ENCODE results near the gene MORN1. TPM values are rescaled to one million over a fixed set of nuclear protein-coding genes. Genes with fewer than 3 reads are reported as not detected.

The MORN1 gene
- total and polyA plus RNA-seq, 12 donors = 1.2 to 7.6 (median 5.2) TPM

DNA sequence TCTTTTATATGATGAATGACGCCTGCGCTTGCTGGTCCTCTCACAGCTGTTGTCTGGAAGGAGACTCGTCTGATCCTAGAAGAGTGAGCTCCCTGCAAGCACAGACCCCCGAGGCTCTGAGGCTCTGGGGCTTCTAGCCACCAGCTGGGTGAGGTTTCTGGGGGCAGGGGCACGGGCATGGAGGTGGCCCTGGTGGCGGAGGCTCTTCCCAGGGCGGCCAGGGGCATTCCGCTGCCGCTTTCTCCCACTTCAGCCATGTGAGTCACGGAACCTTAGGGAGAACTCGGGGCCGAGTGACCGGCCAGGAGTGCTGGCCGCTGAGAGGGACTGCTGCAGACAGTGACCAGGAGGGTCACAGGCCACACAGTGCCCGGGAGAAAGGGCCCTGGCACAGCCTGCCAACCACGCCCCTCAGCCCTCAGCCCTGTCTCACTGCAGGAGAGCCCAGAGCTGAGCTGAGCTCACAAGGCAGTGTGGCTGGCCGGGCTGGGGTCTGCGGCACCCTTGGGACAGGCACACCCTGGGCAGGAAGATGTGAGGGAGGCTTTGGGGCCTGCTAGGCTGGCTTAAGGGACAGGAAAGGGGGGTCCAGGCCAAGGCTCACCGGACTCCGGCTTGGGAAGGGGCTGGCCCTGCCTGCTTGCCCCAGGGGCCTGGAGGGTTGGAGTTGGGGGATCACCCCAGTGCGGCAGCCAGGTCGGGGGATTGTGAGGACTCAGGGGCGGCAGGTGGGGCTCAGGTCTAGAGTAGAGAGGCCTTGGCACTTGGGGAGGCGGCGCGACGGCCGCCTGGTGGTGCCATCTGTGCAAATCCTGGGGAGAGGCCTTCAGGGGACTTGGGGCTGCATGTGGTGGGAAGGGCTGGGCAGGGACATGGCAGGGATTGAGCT, 35.7 kb downstream of the MORN1 start:
- H3K27me3 ChIP-seq = no peaks in the 10 kb centered on the region
- H3K9me3 ChIP-seq = no peaks in the 10 kb centered on the region
- H3K36me3 ChIP-seq = no peaks in the 10 kb centered on the region
- 89 to 92% methylated on average over 28 of the region's 28 CpGs for WGBS, 2 donors
- H3K4me1 ChIP-seq = peaks cover 0 to 12% (median 7%) of the 10 kb centered on the region in 9 donors
- no peak overlapping the region for H3K27ac ChIP-seq
- TF ChIP-seq, protein P1, sequence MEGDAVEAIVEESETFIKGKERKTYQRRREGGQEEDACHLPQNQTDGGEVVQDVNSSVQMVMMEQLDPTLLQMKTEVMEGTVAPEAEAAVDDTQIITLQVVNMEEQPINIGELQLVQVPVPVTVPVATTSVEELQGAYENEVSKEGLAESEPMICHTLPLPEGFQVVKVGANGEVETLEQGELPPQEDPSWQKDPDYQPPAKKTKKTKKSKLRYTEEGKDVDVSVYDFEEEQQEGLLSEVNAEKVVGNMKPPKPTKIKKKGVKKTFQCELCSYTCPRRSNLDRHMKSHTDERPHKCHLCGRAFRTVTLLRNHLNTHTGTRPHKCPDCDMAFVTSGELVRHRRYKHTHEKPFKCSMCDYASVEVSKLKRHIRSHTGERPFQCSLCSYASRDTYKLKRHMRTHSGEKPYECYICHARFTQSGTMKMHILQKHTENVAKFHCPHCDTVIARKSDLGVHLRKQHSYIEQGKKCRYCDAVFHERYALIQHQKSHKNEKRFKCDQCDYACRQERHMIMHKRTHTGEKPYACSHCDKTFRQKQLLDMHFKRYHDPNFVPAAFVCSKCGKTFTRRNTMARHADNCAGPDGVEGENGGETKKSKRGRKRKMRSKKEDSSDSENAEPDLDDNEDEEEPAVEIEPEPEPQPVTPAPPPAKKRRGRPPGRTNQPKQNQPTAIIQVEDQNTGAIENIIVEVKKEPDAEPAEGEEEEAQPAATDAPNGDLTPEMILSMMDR (IDR thresholded peaks at IDR 0.05) = no peak
- intact Hi-C loops (cut with DNase I) = no loop called here
- H3K4me3 ChIP-seq = no peak overlapping the region
- DNase-seq (peak in 1 of 2 donors; percentile 6), ATAC-seq (no peak)

GRCh38 chr1:2354511-2355372, 36.6 kb downstream of the MORN1 start:
- whole genome bisulfite sequencing, 2 donors = 67 to 71% methylated on average over 37 to 38 of the region's 38 CpGs
- H3K4me1 ChIP-seq = peaks cover 0 to 12% (median 7%) of the 10 kb centered on the region in 9 donors
- ATAC-seq (no peak), DNase-seq (peak in 1 of 2 donors; percentile 8)
- H3K9me3 ChIP-seq = no peaks in the 10 kb centered on the region
- TF ChIP-seq, protein P1 (IDR thresholded peaks at IDR 0.05) = no peak
- H3K27ac ChIP-seq = no peak overlapping the region
- intact Hi-C loops (cut with DNase I) = no loop called here
- no peaks in the 10 kb centered on the region for H3K27me3 ChIP-seq
- H3K4me3 ChIP-seq = no peak overlapping the region
- no peaks in the 10 kb centered on the region for H3K36me3 ChIP-seq

DNA sequence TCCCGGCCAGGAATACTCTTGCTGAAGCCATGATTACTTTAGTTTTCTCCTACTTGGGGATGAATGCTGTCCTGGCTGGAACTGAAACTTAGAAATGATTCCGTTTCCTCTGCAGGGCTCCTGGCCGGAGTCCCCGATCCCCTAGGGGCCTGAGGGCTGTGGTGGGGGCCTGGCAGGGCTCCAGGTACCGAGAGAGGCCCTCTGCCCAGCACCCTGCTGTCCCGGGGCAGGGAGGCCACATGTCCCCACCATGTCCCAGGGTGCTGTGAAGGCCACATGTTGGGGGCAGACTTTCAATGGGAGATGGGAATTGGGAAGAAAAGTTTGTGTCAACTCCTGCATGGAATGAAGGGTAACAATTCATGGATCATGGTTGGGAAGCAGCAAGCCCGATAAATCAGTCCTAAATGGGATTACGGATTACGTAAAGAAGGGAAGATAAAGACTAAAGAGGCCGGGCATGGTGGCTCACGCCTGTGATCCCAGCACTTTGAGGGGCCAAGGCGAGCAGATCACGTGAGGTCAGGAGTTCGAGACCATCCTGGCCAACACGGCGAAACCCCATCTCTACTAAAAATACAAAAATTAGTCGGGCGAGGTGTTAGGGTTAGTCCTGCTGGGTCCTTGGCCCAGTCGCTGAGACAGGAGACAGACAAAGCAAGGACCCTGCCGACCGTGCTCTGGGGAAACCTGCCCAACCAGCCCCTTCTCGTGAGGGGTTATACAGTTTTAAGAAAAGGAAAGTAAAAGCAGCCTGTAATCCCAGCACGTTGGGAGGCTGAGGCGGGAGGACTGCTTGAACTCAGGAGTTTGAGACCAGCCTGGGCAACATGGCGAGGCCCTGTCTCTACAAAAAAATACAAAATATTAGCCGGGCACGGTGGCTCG, 37.6 kb downstream of the MORN1 start:
- no peaks in the 10 kb centered on the region for H3K9me3 ChIP-seq
- peaks cover 0 to 12% (median 7%) of the 10 kb centered on the region in 9 donors for H3K4me1 ChIP-seq
- WGBS, 2 donors = 84% methylated on average over 28 of the region's 28 CpGs
- H3K27me3 ChIP-seq = no peaks in the 10 kb centered on the region
- ATAC-seq (peak in 2 of 8 donors; percentile 20 to 27), DNase-seq (peak in 1 of 2 donors; percentile 17)
- TF ChIP-seq, protein P1 (IDR thresholded peaks at IDR 0.05) = no peak
- intact Hi-C loops (cut with DNase I) = no loop called here
- H3K36me3 ChIP-seq = no peaks in the 10 kb centered on the region
- H3K4me3 ChIP-seq = no peak overlapping the region
- H3K27ac ChIP-seq = peak overlapping the region in 6 of 10 donors; percentile 19 to 67 (median 50)
